HG03095 (cell line): Measurements from ENCODE around the gene SEMA5B.

Experiments
- ATAC-seq: cut with Tn5 transposase; IDR thresholded peaks from one replicate; pipeline ENCODE4 v1.9.1; 2021; ENCODE audit warnings: moderate library complexity; ENCODE audit not compliant: unreplicated experiment

Gene SEMA5B

DNA sequence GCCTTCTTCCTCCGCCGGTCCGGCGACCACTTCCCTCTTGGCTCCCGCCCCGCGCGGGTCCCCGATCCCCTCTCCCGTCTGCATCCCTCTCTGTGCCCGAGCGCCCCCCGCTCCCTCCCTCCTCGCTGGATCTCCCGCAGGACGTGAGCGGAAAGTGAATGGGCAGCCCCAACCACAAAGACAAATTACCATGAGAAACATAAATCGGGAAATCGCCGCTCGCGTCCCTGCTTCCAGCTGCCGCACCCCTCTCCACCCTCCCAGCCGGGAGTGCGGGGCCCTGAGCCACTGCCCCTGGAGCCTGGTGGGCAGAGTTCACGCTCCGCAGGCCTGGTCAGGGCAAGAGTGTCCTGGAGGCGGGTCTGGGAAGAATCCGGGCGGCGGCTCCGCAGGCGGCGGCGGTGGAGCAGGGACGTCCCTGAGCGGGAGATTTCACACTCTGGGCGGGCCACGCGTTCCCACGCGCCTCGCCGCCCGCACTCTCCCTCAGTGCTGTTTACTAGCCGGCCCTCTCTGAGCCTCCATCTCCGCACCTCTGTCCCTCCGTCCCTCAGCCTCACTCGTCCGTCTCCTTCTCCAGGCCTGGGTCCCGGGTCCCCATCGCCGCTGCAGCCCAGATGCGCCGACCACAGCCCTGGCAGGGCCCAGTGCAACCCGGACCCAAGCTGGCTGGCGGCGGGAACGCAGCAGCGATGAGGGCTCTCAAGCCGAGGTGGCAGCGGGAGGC lies 835 bp downstream of the SEMA5B start:
- no peak for ATAC-seq

DNA sequence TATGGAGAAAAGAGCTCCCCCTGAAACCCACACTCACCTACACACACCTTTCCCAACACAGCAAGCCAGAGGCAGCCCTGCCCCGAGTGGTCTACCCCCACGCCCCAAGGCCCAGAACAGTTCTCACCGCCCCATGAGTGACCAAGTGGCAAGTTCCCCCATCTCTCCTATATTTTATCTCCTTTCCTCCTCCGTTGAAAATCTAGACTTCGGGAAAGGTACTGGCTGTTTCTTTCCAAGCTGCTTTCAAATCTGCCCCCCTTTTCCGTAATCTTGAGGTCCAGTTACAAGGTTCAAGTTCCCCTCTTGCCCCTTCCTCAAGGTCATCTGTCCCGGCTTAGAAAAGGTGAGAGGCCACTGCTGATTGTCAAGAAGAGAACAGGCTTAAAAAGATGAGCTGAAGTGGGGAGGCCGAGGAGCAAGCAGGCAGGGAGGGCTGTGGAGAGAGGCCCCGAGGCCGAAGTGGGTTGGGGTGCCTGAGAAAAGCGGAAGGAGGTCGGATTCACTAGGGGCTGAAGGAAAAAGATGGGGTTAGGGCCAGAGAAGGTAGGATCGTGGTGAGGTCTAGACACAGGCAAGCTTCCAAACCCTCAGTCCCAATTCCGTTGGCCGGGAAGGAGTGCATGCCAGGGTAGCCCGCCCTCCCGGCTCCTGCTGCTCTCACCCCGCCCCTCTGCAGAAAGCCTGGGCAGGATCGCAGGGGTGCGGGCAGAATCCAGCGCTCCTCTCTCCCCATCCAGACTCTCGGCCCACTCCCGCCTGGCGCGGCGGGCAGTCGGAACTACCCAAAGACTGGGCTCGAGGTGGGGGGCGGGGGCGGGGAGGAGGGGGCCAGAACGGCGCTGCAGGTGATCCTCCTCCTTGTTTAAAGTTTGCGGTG lies 1.7 kb downstream of the SEMA5B start:
- no peak for ATAC-seq

DNA sequence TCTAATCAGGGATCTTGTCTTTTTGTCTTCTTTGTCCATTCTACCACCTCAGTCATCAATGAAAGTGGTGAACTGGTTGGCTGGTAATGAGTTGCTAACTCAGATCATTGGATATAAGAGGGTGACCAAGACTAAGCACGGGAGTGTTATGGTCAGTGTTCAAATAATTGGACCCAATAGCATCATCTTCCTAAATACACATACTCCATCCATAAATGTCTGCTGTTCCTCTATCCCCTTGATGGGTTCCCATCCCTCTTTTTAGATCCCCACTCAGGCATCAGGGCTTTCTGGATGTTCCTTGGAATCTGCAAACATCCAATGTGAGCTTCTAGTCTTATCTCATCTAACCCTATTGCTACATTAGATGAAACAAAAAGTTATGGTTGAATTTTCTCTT lies 3.5 kb downstream of the SEMA5B start:
- ATAC-seq, result no peak

DNA sequence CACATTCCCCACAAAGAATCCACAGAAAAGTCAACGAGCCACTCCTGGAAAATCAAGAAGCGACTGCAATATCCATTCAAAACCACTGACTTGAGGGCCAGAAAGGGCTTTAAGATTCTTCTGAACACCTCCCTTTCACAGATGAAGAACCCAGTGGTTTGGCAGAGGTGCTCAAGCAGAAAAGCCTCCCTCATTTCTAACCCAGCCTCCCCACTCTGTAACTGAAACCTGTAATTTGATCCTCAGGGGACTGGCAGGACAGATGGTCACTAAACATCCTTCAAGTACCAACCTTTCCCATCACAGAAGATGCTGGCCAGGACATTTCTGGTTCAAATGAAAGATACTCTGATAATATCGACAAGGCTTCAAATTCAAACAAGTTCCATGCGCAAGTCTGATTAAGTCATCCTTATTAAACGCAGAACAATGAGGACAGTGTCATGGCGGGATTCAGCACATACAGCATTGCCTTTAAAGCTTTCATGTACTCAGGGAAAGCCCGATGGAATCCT lies 5.5 kb downstream of the SEMA5B start:
- ATAC-seq, result no peak

DNA sequence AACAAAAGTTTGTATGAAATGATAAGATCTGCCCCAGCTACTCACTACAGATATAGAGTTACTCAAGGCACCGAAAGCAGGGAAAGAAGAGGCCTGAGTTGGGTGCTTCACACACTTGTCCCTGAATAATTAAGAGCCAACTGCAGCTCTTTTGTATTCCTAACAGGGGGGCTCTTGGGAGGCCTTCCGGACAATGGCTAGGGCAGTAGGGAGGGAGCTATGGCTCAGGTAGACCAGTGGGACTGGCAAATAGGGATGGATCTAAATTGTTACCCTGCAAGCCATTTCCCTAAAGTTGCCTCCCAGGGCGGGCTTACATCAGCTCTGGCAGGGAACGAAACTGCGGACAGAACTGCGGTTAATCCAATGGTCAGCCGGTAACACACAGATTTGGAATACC lies 6.2 kb downstream of the SEMA5B start:
- no peak for ATAC-seq

DNA sequence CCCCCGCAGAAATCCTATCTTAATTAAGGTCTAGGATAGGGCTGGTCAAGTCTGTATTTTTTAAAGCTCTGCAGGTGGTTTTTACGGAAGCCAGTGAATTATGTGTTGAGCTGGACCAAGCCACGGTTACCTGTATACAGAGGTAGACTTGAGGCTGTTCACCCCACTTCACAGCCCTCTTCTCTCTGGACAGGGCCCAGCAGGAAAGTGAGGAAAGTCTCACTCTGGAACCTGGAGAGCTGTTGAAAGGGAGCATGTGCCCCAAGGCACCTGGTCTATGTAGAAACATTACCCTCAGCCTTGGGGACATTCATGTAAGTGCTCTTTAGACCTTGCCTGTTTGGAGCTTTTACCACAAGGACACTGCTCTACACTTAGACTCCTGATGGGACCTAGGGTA lies 6.9 kb downstream of the SEMA5B start:
- no peak for ATAC-seq

DNA sequence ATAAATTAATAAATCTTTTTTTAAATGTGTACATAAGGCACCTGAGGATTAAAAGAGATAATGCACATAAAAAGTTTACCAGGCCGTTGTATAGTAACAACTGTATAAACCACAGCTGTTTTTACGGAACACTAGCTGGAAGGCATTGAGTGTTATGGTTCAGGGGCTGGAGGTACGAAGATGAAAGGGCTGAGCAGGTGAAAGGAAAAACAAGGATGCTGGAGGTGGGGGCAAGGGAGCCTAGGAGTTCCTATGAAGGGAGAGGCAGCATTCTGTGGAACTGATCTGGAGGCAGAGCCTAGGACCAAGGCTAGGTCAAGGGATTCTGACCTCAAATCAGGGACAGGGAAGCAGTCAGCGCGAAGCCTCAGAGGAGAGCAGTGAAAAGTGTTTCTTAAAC lies 8.0 kb downstream of the SEMA5B start:
- ATAC-seq, result no peak

DNA sequence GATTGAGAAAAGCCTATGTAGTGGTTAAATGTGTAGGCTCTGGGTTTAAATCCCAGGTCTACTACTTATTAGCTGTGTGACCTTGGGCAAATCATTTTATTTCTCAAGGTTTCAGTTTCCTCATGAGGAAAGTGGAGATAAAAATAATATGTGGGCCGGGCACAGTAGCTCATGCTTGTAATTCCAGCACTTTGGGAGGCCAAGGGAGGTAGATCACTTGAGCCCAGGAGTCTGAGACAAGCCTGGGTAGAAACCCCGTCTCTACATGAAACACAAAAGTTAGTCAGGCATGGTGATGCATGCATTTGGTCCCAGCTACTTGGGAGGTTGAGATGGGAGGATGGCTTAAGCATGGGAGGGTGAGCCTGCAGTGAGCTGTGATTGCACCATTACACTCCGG lies 8.4 kb downstream of the SEMA5B start:
- no peak for ATAC-seq

DNA sequence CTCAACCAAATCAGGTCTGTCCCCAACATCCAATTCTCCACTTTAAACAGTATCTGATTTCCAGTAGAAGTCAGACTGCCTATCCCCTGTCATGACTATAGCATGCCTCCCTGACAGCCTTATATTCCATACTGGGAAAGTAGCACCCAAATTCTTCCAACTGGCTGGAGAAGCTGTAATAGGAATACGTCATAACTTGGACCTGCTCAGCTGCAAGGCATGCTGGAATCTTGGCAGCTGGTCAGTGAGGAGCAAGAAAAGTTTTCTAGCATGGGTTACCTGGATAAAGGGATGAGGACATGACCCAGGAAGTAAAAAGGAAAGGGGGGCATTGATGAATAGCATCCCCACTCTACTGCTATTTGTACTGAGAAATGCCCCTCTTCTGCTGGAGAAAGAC lies 8.9 kb downstream of the SEMA5B start:
- ATAC-seq, result no peak

DNA sequence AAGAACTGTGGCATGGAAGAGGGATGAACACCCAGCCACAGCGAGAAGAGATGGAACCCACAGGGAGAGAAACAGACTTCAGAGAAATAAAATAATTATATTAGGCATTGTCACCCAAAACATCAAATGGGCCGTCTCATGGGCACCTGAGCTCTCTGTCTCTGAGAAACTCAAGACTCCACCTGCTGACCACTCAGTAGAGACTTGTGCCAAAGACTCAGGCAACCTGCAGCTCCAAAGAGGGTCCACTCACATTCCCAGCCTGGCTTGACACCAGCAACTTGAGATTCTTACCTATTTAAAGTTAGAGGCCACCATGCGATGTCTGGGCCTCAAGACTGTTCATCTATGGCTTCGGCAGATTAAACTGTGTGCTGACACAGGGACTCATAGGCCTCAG lies 12.0 kb downstream of the SEMA5B start:
- no peak for ATAC-seq

DNA sequence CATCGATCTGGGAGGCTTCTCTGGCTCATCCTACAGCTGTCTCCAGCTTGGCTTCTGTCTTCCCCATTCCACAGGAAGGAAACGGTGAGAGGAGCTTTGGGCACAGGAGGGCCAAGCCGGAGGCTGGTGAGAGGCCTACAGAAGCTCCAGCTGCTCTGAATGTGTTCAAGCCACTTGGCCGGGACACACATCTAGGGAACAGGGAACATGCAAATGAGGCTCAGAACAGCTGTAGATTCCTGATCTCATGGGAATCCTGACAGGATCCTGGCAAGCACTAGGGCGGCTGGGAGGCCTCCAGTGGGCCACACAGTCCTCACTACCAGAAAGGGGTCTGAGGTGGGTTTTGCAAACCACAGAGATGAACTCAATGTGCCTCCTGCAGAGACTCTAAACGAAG lies 13.7 kb downstream of the SEMA5B start:
- no peak for ATAC-seq

DNA sequence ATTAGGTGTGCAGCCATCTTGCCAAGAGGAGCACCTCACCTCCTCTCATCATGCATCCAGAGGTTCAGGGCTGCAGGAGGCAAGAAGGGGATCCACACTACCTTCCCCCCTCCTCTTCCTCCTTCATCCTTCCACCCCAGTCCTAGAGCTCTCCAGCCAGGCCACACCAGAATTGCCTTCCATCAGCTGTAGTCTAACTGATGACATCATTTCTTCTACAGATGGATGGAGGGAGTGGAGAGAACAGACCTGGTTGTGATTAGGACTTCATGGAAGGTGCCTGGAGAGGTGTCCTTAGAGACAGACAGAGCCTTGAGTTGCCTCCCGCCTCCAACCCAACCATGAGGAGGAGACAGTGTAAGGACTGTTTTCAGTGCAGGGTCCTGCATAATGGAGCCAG lies 14.9 kb downstream of the SEMA5B start:
- ATAC-seq, result no peak

DNA sequence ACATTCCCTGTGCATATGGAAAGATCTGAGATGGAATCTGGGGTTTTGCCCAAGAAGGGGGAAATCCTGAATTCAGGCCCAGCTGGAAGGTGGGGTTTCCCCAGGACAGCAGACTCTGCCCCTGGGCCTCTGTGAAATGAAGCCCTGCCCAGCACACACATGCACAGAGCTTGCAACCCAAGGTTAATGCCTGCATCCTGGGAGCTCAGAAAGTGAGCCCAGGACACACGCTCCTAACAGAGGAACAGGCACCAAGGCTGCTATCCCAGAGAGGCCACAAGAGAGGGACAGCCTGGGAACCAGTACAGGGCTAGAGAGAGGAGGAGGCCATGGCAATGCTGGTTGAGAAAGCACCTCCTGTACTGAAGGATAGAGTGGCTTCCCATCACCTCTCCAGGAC lies 16.1 kb downstream of the SEMA5B start:
- ATAC-seq, result no peak

DNA sequence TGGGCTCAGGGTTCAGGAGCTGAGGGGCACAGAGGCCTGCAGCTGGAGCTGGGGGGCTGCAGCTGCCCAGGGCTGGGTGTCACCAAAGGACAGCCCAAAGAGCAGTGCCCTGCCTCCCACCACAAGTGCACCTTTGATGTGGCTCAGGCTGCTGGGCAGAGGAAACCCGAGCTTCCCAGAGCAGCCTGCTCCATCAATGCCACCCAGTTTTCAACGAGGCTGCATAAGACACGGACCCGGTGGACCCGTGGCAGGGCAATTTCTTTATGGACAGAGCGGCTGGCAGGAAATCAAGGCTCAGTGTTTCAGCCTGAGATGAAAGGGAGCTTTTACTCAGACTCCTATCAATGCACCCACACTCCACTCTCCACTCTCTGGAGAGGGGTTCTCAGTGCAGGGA lies 18.7 kb downstream of the SEMA5B start:
- no peak for ATAC-seq

DNA sequence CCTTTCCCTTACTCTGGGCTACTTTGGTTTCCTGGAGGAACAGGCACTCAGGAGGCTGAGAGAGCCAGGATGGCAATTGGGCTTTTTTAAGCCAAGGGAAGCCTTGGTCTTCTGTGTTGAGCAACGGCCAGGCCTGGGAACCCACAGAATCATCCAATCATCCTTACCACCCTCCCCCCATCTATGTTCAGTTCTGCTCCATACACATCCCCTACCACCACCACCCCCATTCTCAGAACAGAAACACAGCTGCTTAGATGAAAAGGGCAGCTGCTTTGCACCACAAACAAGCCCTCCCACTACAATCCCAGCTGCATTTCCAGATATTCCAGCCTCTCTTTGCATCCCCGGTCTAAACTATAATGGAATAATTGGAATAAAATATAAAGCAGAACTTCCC lies 21.0 kb downstream of the SEMA5B start:
- ATAC-seq, result no peak

DNA sequence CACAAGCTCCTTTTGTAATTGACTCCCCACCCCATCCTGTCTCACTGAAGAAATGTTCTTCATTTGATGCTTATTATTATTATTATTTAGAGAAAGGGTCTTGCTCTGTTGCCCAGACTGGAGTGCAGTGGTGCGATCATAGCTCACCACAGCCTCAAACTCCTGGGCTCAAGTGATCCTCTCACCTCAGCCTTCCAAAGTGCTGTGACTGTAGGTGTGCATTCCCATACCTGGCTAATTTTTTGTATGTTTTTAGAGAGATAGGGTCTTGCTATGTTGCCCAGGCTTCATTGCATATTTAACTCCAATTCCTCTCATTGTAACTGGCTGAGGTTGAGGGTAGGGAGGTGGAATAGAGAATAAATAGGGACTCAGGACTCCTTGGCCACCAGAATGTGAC lies 22.3 kb downstream of the SEMA5B start:
- ATAC-seq, result no peak

DNA sequence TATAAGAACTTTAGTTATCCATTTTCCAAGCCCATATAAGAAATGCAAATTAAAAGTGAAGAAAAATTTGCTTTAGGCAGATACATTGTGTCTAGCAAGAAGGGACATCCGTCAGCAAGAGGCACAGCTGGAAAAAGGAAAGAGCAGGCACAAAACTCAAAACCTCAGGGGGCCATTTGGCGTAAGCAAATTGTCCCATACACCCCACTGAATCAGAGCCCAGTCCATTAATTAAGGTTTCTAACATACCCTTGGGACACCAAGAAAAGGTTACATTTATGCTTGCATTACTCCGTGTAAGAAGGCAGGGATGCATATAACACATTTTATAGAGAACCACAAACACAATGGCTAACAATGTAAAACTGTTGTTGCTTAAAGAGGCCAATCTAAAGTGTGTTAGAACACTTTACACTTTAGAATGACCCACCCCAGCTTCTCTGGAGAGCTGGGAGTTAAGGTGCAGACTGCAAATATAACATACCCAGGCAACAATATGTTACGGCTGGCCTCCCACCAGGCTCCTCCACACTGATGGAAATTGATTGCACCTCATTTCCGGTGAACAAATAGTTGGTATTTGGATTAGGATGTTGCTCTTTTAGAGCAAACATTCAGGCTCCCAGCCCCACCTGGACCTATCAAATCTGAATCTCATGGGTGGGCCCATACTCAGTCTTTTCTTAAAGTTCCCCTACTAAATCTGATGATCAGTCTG lies 23.2 kb downstream of the SEMA5B start:
- no peak for ATAC-seq

DNA sequence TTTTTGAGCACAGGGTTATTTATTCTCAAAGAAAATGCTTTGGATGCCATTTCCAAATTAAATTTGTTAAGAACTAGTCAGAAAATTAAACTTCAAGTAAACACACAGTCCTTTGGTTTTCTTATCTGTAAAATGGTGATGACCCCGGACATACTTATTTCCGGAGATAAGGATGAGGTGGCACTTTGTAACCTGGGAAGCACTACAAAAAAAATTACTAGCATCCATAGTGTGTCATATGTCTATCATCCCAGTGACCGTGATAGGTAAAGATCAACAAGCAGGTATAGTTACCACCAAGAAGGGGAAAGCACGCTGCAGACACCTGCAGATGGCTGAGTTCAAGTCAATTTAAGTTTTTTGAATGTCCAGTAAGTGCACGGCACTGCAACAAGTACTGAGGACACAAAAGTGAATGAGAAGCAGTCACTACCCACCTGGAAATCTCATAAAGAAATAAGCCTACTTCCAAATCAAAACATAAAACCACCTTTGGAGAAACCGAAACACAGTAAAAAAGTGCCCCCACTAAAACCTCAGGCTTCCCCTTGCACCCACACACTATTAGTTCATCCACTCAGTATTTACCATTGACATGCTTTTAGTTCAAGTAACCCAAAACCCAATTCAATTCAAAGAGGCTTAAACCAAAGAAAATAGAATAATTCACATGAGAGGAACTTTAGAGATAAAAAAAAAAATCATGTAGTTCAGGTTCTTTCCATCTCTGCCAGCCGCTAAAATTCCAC lies 24.6 kb downstream of the SEMA5B start:
- ATAC-seq, result no peak

DNA sequence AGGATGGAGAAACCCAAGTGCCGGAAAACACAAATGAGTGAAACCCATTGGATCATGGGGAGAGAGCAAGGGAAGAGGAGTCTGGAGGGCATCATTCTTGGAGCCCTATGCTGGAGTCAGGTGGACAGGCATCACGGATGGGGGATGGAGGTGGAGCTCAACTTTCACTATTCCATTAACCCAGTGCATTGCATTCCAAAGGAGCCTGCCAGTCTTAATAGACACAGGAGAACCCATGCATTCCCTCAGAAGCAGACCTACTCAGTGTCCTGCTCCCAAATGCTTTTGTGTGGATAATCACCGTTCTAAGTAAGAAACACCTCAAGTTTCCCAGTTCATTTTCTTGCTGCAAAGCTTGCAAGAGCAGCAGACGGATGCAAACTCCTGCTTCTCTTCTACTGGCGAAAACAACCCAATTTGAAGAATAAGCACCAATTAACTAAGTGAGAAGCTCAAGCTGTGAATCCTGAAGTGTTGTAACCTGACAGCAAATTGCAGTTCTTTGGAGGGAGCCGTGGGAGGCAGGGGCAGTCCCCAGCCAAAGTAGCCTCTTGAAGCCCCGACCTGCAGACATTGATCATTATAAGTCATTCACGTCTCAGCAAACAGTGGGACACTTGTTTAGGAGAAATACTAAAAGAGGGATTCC lies 25.3 kb downstream of the SEMA5B start:
- ATAC-seq, result no peak

DNA sequence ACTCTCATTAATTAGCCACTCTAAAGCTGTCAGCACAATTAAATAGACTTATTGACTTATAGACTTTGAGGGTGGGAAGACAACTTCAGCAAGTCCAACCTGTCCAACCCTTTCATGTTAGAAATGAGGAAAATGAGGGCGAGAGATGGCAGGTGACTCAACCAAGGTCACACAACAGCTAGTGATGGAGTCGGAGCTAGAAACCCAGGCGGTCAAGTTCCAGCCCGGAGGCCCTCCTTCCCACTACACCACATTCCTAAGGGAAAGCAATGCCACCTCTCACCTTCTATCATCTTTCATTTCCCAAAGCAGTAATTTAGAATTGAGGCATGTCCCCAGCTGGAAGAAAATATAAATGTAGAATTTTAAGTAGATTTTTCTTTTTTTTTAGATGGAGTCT lies 28.7 kb downstream of the SEMA5B start:
- no peak for ATAC-seq
